Erythroblast (primary cell): ENCODE measurements around the gene PITX2.

Experiments used
- GATA1 ChIP-seq: IDR thresholded peaks from 2 replicates; pipeline ENCODE4 v1.6.1; 2011; ENCODE audit warnings: low read depth, mild to moderate bottlenecking, control low read depth, low read length, moderate library complexity
- POLR2A ChIP-seq: IDR thresholded peaks from 2 replicates; pipeline ENCODE4 v1.6.1; 2011; ENCODE audit warnings: mild to moderate bottlenecking, low read length

GRCh38 chr4:110636680-110637407 lies 14.0 kb upstream of the PITX2 start:
- TF ChIP-seq POLR2A: no peak
- no peak for TF ChIP-seq GATA1
